Activated naive CD8-positive, alpha-beta T cell treated with anti-CD3 and anti-CD28 coated beads for 36 hours (primary cell): Measurements from ENCODE around the gene TAS2R8. TPM values are rescaled to one million over a fixed set of nuclear protein-coding genes. Genes with fewer than 3 reads are reported as not detected.
A peak's percentile ranks its signal among the peaks of the same experiment; 100 is the strongest.

ENCODE experiments used
- DNase-seq: peaks from one replicate; pipeline ENCODE4 v3.0.0; 2021
- H3K27ac Mint-ChIP-seq: one replicate; pipeline ENCODE4 v1.8.0; 2022; ENCODE audit warnings: mild to moderate bottlenecking, moderate library complexity, mixed read lengths
- H3K27me3 Mint-ChIP-seq: one replicate; pipeline ENCODE4 v1.8.0; 2022; ENCODE audit warnings: mild to moderate bottlenecking, mixed read lengths
- H3K36me3 Mint-ChIP-seq: one replicate; pipeline ENCODE4 v1.8.0; 2021; ENCODE audit warnings: mild to moderate bottlenecking, mixed read lengths
- H3K4me1 Mint-ChIP-seq: one replicate; pipeline ENCODE4 v1.8.0; 2021; ENCODE audit warnings: mixed read lengths
- H3K4me3 Mint-ChIP-seq: one replicate; pipeline ENCODE4 v1.8.0; 2022; ENCODE audit warnings: mild to moderate bottlenecking, moderate library complexity, mixed read lengths
- H3K9me3 Mint-ChIP-seq: one replicate; pipeline ENCODE4 v1.8.0; 2022; ENCODE audit warnings: mixed read lengths
- total RNA-seq, 2 experiments: library from RNA; stranded (reverse); gene quantifications; one replicate each; pipeline ENCODE4 v1.2.3, GENCODE V29; 2021

The TAS2R8 gene, protein sequence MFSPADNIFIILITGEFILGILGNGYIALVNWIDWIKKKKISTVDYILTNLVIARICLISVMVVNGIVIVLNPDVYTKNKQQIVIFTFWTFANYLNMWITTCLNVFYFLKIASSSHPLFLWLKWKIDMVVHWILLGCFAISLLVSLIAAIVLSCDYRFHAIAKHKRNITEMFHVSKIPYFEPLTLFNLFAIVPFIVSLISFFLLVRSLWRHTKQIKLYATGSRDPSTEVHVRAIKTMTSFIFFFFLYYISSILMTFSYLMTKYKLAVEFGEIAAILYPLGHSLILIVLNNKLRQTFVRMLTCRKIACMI
- total RNA-seq: not detected

DNA sequence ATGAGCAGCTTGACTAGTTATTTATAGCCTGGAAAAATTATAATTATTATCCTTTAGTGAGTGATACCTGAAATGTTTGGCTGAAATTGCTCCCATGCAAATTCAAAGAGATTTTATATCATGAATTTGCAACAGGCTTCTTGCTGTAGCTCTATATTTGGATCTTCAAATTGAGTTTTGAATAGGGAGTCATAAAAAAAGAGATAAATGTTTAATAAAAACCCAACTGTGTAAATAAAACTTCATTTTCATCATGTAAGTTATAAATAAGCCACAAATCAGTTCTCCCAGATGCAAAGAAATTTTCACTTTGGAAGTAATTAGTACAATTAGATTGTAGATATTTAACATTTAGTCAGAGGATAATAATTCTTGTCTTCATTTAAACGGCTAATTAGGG, at the start of gene TAS2R8:
Gene TAS2R8 (minus strand): TSS at position 101 of the 400 bp plus-strand sequence. CDS start 306 bp downstream, outside the sequence.
- H3K27me3 Mint-ChIP-seq: peaks cover 28% of the 10 kb centered on the region
- H3K4me3 Mint-ChIP-seq: no peak within 1 kb of the TSS
- no peaks in the 10 kb centered on the region for H3K4me1 Mint-ChIP-seq
- no peak within 1 kb of the TSS for H3K27ac Mint-ChIP-seq
- H3K36me3 Mint-ChIP-seq: no peaks in the 10 kb centered on the region
- DNase-seq: no peak
- H3K9me3 Mint-ChIP-seq: no peaks in the 10 kb centered on the region

DNA sequence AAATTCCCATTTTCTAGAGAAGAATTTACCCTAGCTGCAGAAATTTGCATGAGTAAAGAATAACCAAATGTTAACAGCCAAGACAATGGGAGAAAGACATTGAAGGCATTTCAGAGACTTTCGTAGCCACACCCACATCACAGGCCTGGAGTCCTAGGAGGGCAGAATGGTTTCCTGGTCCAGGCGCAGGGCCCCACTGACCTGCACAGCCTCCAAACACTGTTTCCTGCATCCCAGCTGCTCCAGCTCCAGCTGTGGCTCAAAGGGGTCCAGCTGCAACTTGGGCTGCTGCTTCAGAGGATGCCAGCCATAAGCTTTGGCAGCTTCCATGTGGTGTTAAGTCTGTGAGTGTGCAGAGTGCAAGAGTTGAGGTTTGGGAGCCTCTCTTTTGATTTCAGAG, 48.7 kb upstream of the TAS2R8 start:
- no peaks in the 10 kb centered on the region for H3K27me3 Mint-ChIP-seq
- H3K4me3 Mint-ChIP-seq: no peak overlapping the region
- peaks cover 23% of the 10 kb centered on the region for H3K4me1 Mint-ChIP-seq
- H3K9me3 Mint-ChIP-seq: peaks cover 37% of the 10 kb centered on the region
- no peak for DNase-seq
- H3K36me3 Mint-ChIP-seq: peaks cover 49% of the 10 kb centered on the region
- H3K27ac Mint-ChIP-seq: no peak overlapping the region

DNA sequence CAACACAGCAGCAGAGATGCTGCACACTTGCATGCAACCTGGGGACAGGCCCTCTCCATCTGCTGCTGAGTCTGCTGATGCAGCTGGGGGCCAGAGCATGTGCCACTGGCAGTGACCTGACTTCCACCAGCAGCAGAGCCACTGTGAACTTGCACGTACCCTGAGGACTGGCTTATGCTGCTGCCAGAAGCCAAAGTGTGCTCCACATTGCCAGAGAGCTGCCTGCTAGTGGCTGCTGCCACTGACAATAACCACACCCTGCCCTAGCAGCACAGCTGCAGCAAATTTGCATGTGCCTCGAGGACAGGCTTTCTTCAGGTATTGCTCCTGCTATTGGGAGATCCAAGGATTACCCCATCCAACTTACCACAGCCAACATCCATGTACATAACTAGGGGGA, 46.7 kb upstream of the TAS2R8 start:
- no peak for DNase-seq
- H3K27ac Mint-ChIP-seq: no peak overlapping the region
- H3K27me3 Mint-ChIP-seq: no peaks in the 10 kb centered on the region
- H3K4me3 Mint-ChIP-seq: no peak overlapping the region
- peaks cover 36% of the 10 kb centered on the region for H3K36me3 Mint-ChIP-seq
- peaks cover 28% of the 10 kb centered on the region for H3K9me3 Mint-ChIP-seq
- peaks cover 37% of the 10 kb centered on the region for H3K4me1 Mint-ChIP-seq

DNA sequence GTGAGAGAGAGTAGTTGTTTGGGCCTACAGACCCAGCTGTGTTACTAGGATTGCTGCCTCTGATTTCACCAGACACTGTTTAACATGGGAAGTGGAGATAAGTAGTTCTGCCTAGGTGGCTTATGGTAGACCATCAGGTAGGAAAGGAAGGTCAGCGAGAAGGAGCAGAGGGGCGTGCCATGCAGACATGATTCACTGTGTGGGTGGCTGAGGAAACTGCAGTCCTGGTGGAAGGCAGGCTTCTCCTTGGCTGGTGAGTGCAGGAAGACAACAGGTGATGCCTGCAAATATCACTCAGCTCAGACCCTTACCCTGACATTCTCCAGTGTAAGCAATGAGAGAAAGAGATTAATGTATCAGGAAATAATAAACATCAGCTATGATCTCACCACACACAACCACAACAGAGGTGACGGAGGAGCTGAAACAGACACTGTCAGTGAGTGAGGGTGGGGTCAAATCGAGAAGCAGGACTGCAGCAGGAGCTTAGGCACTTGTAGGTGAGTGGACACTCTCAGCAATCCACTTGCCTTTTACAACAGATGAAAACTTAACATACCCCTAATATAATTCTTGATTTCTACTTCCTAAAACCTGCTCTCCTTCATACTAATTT, 44.3 kb upstream of the TAS2R8 start:
- Mint-ChIP-seq H3K9me3 (peaks cover 8% of the 10 kb centered on the region), H3K36me3 (peaks cover 23% of the 10 kb centered on the region), H3K4me3 (no peak overlapping the region), H3K4me1 (peaks cover 37% of the 10 kb centered on the region), H3K27me3 (no peaks in the 10 kb centered on the region), H3K27ac (no peak overlapping the region)
- DNase-seq: no peak

GRCh38 chr12:10849425-10849878, 42.4 kb upstream of the TAS2R8 start, which contains the start of gene PRR4:
Gene PRR4, minus strand, starts transcription at chr12:10849475. Its CDS starts 38 bp downstream, at chr12:10849437.
- no peaks in the 10 kb centered on the region for H3K27me3 Mint-ChIP-seq
- peaks cover 16% of the 10 kb centered on the region for H3K36me3 Mint-ChIP-seq
- H3K27ac Mint-ChIP-seq: no peak within 1 kb of the TSS
- H3K9me3 Mint-ChIP-seq: no peaks in the 10 kb centered on the region
- peak; percentile 11 for DNase-seq
- H3K4me1 Mint-ChIP-seq: peaks cover 34% of the 10 kb centered on the region
- H3K4me3 Mint-ChIP-seq: no peak within 1 kb of the TSS

GRCh38 chr12:10847744-10848143, 40.7 kb upstream of the TAS2R8 start:
- peaks cover 31% of the 10 kb centered on the region for H3K4me1 Mint-ChIP-seq
- H3K9me3 Mint-ChIP-seq: no peaks in the 10 kb centered on the region
- peaks cover 19% of the 10 kb centered on the region for H3K36me3 Mint-ChIP-seq
- H3K4me3 Mint-ChIP-seq: no peak overlapping the region
- H3K27me3 Mint-ChIP-seq: no peaks in the 10 kb centered on the region
- no peak for DNase-seq
- no peak overlapping the region for H3K27ac Mint-ChIP-seq

- Mint-ChIP-seq H3K27ac (no peak overlapping the region), H3K9me3 (peaks cover 2% of the 10 kb centered on the region), H3K4me1 (no peaks in the 10 kb centered on the region), H3K27me3 (no peaks in the 10 kb centered on the region), H3K36me3 (peaks cover 22% of the 10 kb centered on the region), H3K4me3 (no peak overlapping the region)
- no peak for DNase-seq
Observed at GRCh38 chr12:10842862-10843261, 35.8 kb upstream of the TAS2R8 start.

- DNase-seq: no peak
- no peak overlapping the region for H3K4me3 Mint-ChIP-seq
- peaks cover 11% of the 10 kb centered on the region for H3K36me3 Mint-ChIP-seq
- no peak overlapping the region for H3K27ac Mint-ChIP-seq
- H3K4me1 Mint-ChIP-seq: no peaks in the 10 kb centered on the region
- H3K27me3 Mint-ChIP-seq: no peaks in the 10 kb centered on the region
- peaks cover 8% of the 10 kb centered on the region for H3K9me3 Mint-ChIP-seq
Observed at GRCh38 chr12:10838461-10838860, 31.4 kb upstream of the TAS2R8 start.

DNA sequence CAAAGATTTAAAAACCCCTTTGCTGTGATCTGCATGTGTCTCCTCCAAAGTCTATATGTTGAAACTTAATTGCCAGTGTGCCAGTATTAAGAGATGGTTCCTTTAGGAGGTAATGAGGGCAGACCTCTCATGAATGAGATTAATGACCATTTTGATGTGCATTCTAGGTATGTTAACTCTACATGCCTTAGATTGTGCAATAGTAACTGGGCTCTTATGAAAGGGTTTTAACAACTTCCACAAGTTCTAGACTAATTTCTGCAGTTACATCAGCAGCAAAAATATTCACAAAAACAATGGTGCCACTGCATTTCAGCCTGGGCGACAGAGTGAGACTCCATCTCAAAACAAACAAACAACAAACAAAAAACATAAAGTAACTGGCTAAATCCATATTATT, 22.9 kb upstream of the TAS2R8 start:
- Mint-ChIP-seq H3K36me3 (no peaks in the 10 kb centered on the region), H3K4me1 (no peaks in the 10 kb centered on the region), H3K9me3 (no peaks in the 10 kb centered on the region), H3K27me3 (no peaks in the 10 kb centered on the region), H3K27ac (no peak overlapping the region), H3K4me3 (no peak overlapping the region)
- no peak for DNase-seq

DNA sequence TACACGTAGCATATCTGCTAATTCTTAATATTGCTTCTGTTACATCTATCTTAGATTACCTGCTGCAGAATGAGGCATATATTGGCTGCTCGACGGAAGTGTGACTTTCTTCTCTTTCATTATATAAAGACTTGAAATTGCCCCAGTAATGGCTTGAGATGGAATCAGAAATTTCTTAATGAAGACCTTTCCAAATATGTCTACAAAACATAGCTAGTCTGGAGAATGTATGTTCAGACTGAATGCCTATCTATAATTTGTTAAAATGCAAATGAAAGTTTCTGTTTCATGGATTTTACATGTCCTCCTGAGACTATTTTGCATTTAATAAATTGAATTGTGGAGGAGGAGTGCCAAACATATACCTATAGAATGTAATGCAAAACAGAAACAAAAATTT, 19.2 kb upstream of the TAS2R8 start, which contains the start of gene TAS2R10:
Gene TAS2R10 (minus strand): TSS at position 101 of the 400 bp plus-strand sequence. CDS start 89 bp downstream, at position 12.
- DNase-seq: no peak
- Mint-ChIP-seq H3K27ac (no peak within 1 kb of the TSS), H3K27me3 (no peaks in the 10 kb centered on the region), H3K9me3 (no peaks in the 10 kb centered on the region), H3K36me3 (no peaks in the 10 kb centered on the region), H3K4me1 (no peaks in the 10 kb centered on the region), H3K4me3 (no peak within 1 kb of the TSS)

DNA sequence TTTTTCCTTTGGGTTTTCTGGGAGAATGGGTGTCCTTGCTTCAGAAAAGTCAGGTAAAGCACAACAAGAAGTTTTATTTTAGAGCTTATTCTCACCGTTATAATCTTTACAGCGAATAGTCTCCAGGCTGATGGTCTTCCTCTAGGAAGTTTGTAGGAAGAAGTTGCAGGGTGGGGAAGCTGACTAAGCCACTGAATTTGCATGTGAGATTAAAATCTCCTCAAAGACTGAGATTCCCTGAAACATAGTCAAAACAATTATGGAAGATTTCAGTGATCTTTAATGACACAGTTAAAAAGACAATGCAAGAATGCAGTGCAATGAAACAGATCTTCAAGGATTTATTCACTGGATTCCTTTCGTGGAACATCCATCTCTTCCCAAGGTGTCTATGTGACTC, 17.9 kb upstream of the TAS2R8 start:
- Mint-ChIP-seq H3K4me1 (no peaks in the 10 kb centered on the region), H3K27ac (no peak overlapping the region), H3K36me3 (no peaks in the 10 kb centered on the region), H3K9me3 (no peaks in the 10 kb centered on the region), H3K4me3 (no peak overlapping the region), H3K27me3 (no peaks in the 10 kb centered on the region)
- DNase-seq: no peak

DNA sequence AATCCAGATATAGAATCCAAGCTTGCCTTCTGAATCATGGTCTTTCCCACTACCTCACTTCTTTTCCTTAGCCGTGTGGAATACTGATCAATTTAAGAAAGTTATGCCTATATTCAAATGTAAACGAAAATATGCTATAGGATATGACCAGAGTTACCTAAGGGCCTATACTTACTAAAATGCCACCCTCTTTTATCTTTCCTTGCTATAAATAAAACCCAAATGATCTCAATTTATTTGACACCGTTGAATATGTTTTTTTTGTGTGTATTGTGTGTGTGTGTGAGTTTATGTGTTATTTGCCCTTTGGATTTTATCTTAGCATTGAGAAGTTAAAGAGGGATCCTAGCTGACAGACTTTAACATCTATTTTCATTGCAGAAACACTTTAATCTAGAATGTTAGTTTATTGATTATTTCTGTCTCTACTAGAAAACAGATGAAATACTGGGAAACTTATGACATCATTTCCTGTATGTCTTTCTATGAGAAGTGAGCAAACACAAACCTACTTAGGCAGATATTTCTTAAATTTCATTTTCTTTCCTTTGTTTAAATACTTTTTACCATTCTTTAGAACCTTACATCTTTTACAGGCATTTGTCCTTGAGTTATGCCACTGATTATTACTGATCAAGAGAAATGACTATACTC, 4.9 kb upstream of the TAS2R8 start:
- Mint-ChIP-seq H3K27me3 (peaks cover 14% of the 10 kb centered on the region), H3K9me3 (no peaks in the 10 kb centered on the region), H3K4me3 (no peak overlapping the region), H3K27ac (no peak overlapping the region), H3K4me1 (no peaks in the 10 kb centered on the region), H3K36me3 (no peaks in the 10 kb centered on the region)
- no peak for DNase-seq

DNA sequence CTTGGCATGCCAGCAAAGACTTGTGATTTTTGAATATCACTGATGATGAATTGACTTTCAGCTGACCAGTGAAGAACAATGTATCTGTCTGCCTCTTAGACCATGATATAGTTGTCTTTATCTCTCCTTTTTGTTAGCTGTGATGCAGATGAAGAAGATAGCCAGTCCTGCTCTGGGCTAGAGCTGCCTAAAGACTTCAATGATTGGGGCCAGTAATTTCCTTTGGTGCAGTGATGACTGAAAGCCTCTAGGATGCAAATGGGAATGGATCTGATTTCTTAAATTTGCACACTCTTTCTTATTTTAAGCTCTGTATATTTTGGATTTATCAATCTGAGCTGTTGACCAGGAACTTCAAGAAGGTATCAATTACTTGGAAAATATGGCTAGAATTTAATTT, 3.0 kb upstream of the TAS2R8 start, which contains the start of gene TAS2R9:
Gene TAS2R9 (minus strand): TSS at position 101 of the 400 bp plus-strand sequence. CDS start 93 bp downstream, at position 8.
- no peak within 1 kb of the TSS for H3K4me3 Mint-ChIP-seq
- no peaks in the 10 kb centered on the region for H3K4me1 Mint-ChIP-seq
- peaks cover 18% of the 10 kb centered on the region for H3K27me3 Mint-ChIP-seq
- H3K27ac Mint-ChIP-seq: no peak within 1 kb of the TSS
- no peak for DNase-seq
- no peaks in the 10 kb centered on the region for H3K36me3 Mint-ChIP-seq
- no peaks in the 10 kb centered on the region for H3K9me3 Mint-ChIP-seq

DNA sequence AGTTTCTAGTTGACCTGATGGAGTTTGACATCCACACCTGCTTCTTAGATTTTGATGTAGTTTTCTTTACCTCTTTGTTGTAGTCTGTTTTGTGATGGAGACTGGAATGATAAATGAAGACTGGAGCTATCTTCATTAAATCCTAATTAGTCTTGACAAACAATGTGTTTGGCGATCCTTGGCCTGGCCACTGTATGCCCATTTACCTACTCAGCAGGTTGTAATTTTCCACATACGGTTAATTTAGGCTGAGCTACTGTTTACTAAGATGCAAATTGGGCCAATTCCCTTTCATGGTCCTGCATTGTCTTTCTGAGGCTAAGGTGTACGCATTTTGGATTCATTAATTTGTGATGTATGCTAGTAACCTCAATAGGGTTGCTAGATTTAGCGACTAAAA, 4.5 kb downstream of the TAS2R8 start, which contains the start of gene TAS2R7:
Gene TAS2R7 (minus strand): TSS at position 41 of the 400 bp plus-strand sequence. CDS start 57 bp downstream, outside the sequence.
- H3K4me3 Mint-ChIP-seq: no peak within 1 kb of the TSS
- H3K27me3 Mint-ChIP-seq: peaks cover 37% of the 10 kb centered on the region
- no peak within 1 kb of the TSS for H3K27ac Mint-ChIP-seq
- H3K36me3 Mint-ChIP-seq: no peaks in the 10 kb centered on the region
- no peaks in the 10 kb centered on the region for H3K9me3 Mint-ChIP-seq
- no peaks in the 10 kb centered on the region for H3K4me1 Mint-ChIP-seq
- DNase-seq: no peak

DNA sequence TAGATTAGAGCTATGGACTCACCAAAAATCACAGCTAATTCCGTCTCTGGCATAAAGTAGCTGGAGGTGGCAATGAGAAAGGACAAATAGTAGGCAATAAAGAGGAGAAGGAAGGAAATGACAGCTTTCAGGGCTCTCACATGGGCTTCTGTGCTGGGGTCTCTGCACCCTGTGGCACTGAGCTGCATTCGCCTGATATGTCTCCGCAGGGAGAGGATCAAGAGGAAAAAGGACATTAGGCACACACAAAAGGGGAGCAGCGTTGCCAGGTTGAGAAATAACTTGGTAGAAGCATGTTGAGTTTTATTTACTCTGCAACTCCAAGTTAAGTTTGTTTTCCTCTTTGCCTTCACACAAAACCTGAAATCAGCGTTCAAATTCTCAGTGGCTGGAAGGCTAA, 5.3 kb downstream of the TAS2R8 start:
- Mint-ChIP-seq H3K9me3 (no peaks in the 10 kb centered on the region), H3K27ac (no peak overlapping the region), H3K4me1 (no peaks in the 10 kb centered on the region), H3K4me3 (no peak overlapping the region), H3K36me3 (no peaks in the 10 kb centered on the region), H3K27me3 (peaks cover 39% of the 10 kb centered on the region)
- DNase-seq: no peak
